Neural progenitor cell (in vitro differentiated cells): Measurements from ENCODE around the gene ZSWIM3. TPM values are rescaled to one million over a fixed set of nuclear protein-coding genes. Genes with fewer than 3 reads are reported as not detected.

Source experiments
- DNase-seq: peaks from one replicate; pipeline ENCODE4 v3.0.0-alpha.2; 2016; ENCODE audit warnings: low spot score
- H2AFZ ChIP-seq: fragments of 200-600 bp; sonication (generic); replicated peaks from 2 replicates; pipeline ENCODE4 v1.6.1; 2016; ENCODE audit warnings: antibody characterized with exemption
- H3F3A ChIP-seq: fragments of 200-600 bp; sonication (generic); 2 replicates; pipeline ENCODE4 v1.6.1; 2016; ENCODE audit warnings: antibody characterized with exemption, low read depth
- H3K27ac ChIP-seq: fragments of 200-600 bp; sonication (generic); 2 replicates; pipeline ENCODE4 v1.5.1; 2016; ENCODE audit warnings: mild to moderate bottlenecking
- H3K27me3 ChIP-seq: fragments of 200-600 bp; sonication (generic); 2 replicates; pipeline ENCODE4 v1.6.1; 2016; ENCODE audit warnings: mild to moderate bottlenecking, moderate library complexity
- H3K36me3 ChIP-seq: fragments of 200-600 bp; sonication (generic); 2 replicates; pipeline ENCODE4 v1.5.1; 2016
- H3K4me1 ChIP-seq: fragments of 200-600 bp; sonication (generic); 2 replicates; pipeline ENCODE4 v1.6.1; 2016; ENCODE audit warnings: mixed run types
- H3K4me2 ChIP-seq: fragments of 200-600 bp; sonication (generic); 2 replicates; pipeline ENCODE4 v1.6.1; 2016
- H3K4me3 ChIP-seq: fragments of 200-600 bp; sonication (generic); 2 replicates; pipeline ENCODE4 v1.5.1; 2016
- H3K79me2 ChIP-seq: fragments of 200-600 bp; sonication (generic); 2 replicates; pipeline ENCODE4 v1.6.1; 2016; ENCODE audit warnings: low read depth
- H3K9ac ChIP-seq: fragments of 200-600 bp; sonication (generic); 2 replicates; pipeline ENCODE4 v1.6.1; 2016
- H3K9me3 ChIP-seq: fragments of 200-600 bp; sonication (generic); 2 replicates; pipeline ENCODE4 v1.5.1; 2016; ENCODE audit warnings: low read depth
- H4K20me1 ChIP-seq: fragments of 200-600 bp; sonication (generic); 2 replicates; pipeline ENCODE4 v1.6.1; 2016; ENCODE audit warnings: low read depth
- H3K27ac Mint-ChIP-seq: 3 replicates; pipeline ENCODE4 v1.8.0; 2021; ENCODE audit warnings: mixed read lengths
- H3K27me3 Mint-ChIP-seq: 2 replicates; pipeline ENCODE4 v1.8.0; 2022; ENCODE audit warnings: low read depth, mild to moderate bottlenecking, inconsistent platforms, moderate library complexity, mixed read lengths; ENCODE audit not compliant: insufficient read depth
- H3K36me3 Mint-ChIP-seq: 3 replicates; pipeline ENCODE4 v1.8.0; 2021; ENCODE audit warnings: mixed read lengths
- H3K4me1 Mint-ChIP-seq: 3 replicates; pipeline ENCODE4 v1.8.0; 2021; ENCODE audit warnings: mixed read lengths
- H3K4me3 Mint-ChIP-seq: 3 replicates; pipeline ENCODE4 v1.8.0; 2021; ENCODE audit warnings: mild to moderate bottlenecking, moderate library complexity, mixed read lengths
- H3K9me3 Mint-ChIP-seq: 3 replicates; pipeline ENCODE4 v1.8.0; 2020; ENCODE audit warnings: mixed read lengths
- CTCF ChIP-seq: fragments of 200-600 bp; sonication (generic); IDR thresholded peaks from 2 replicates; pipeline ENCODE4 v1.5.1; 2017; ENCODE audit warnings: antibody characterized with exemption, mild to moderate bottlenecking
- EZH2 ChIP-seq: fragments of 200-600 bp; sonication (generic); IDR thresholded peaks from 2 replicates; pipeline ENCODE4 v1.6.1; 2017; ENCODE audit warnings: antibody characterized with exemption, mild to moderate bottlenecking, moderate library complexity
- EZH2phosphoT487 ChIP-seq: fragments of 200-600 bp; sonication (generic); IDR thresholded peaks from 2 replicates; pipeline ENCODE4 v1.6.1; 2017; ENCODE audit warnings: antibody characterized with exemption
- total RNA-seq: library from RNA; depleted of rRNA; stranded (reverse); fragments of >200 nt; gene quantifications from 2 replicates; pipeline ENCODE4 v1.2.3, GENCODE V29; 2015; ENCODE audit warnings: low replicate concordance

ZSWIM3 gene
- total RNA-seq, 1 donor from 2014 or later, result 3.7 TPM

- peak within 1 kb of the TSS; percentile 4 for H3K27ac ChIP-seq
- TF ChIP-seq EZH2 (peak; percentile 28), EZH2phosphoT487 (no peak), CTCF (no peak)
- no peaks in the 10 kb centered on the region for H3K36me3 Mint-ChIP-seq
- H3K27me3 Mint-ChIP-seq, result peaks cover 4% of the 10 kb centered on the region
- no peaks in the 10 kb centered on the region for H3K9me3 Mint-ChIP-seq
- H3K4me1 Mint-ChIP-seq, result peaks cover 27% of the 10 kb centered on the region
- no peak within 1 kb of the TSS for H3K9ac ChIP-seq
- peaks cover 10% of the 10 kb centered on the region for H3K79me2 ChIP-seq
- H2AFZ ChIP-seq, result peak within 1 kb of the TSS; percentile 85
- peak within 1 kb of the TSS; percentile 9 for H3K27ac Mint-ChIP-seq
- H3K4me3 Mint-ChIP-seq, result peak within 1 kb of the TSS; percentile 82
- H3K27me3 ChIP-seq, result no peaks in the 10 kb centered on the region
- DNase-seq, result peak; percentile 90
- H3K4me1 ChIP-seq, result peaks cover 18% of the 10 kb centered on the region
- peaks cover 31% of the 10 kb centered on the region for H3F3A ChIP-seq
- H4K20me1 ChIP-seq, result peaks cover 3% of the 10 kb centered on the region
- peak within 1 kb of the TSS; percentile 68 for H3K4me3 ChIP-seq
- H3K4me2 ChIP-seq, result peak within 1 kb of the TSS; percentile 79
- H3K9me3 ChIP-seq, result no peaks in the 10 kb centered on the region
- H3K36me3 ChIP-seq, result no peaks in the 10 kb centered on the region
Observed at GRCh38 chr20:45833030-45833882, 24.2 kb upstream of the ZSWIM3 start, which contains the start of gene SNX21. Gene SNX21 (plus strand): TSS chr20:45833799. CDS start chr20:45833920, 121 bp downstream.

GRCh38 chr20:45833883-45834796 is 23.3 kb upstream of the ZSWIM3 start:
- H3K27ac ChIP-seq, result no peak overlapping the region
- peaks cover 31% of the 10 kb centered on the region for H3F3A ChIP-seq
- H3K4me1 Mint-ChIP-seq, result peaks cover 24% of the 10 kb centered on the region
- H3K27me3 ChIP-seq, result no peaks in the 10 kb centered on the region
- no peak overlapping the region for H3K9ac ChIP-seq
- TF ChIP-seq CTCF (no peak), EZH2 (no peak), EZH2phosphoT487 (no peak)
- peak overlapping the region; percentile 68 for H3K4me3 ChIP-seq
- peaks cover 3% of the 10 kb centered on the region for H4K20me1 ChIP-seq
- peaks cover 13% of the 10 kb centered on the region for H3K4me1 ChIP-seq
- H2AFZ ChIP-seq, result peak overlapping the region; percentile 85
- H3K9me3 ChIP-seq, result no peaks in the 10 kb centered on the region
- no peaks in the 10 kb centered on the region for H3K9me3 Mint-ChIP-seq
- peaks cover 10% of the 10 kb centered on the region for H3K79me2 ChIP-seq
- peak; percentile 85 for DNase-seq
- no peaks in the 10 kb centered on the region for H3K36me3 ChIP-seq
- peak overlapping the region; percentile 79 for H3K4me2 ChIP-seq
- no peak overlapping the region for H3K27ac Mint-ChIP-seq
- H3K27me3 Mint-ChIP-seq, result peaks cover 4% of the 10 kb centered on the region
- H3K4me3 Mint-ChIP-seq, result peak overlapping the region; percentile 82
- no peaks in the 10 kb centered on the region for H3K36me3 Mint-ChIP-seq

GRCh38 chr20:45834797-45835161 is 22.6 kb upstream of the ZSWIM3 start:
- Mint-ChIP-seq H3K4me1 (peaks cover 24% of the 10 kb centered on the region), H3K4me3 (peak overlapping the region; percentile 82), H3K27ac (no peak overlapping the region), H3K9me3 (no peaks in the 10 kb centered on the region), H3K27me3 (peaks cover 4% of the 10 kb centered on the region), H3K36me3 (no peaks in the 10 kb centered on the region)
- no peak for DNase-seq
- H3K27ac ChIP-seq, result no peak overlapping the region
- H3K4me1 ChIP-seq, result peaks cover 13% of the 10 kb centered on the region
- H3K36me3 ChIP-seq, result no peaks in the 10 kb centered on the region
- no peaks in the 10 kb centered on the region for H3K27me3 ChIP-seq
- H3K9ac ChIP-seq, result no peak overlapping the region
- no peaks in the 10 kb centered on the region for H3K9me3 ChIP-seq
- H3K4me2 ChIP-seq, result peak overlapping the region; percentile 79
- no peak overlapping the region for H2AFZ ChIP-seq
- peaks cover 3% of the 10 kb centered on the region for H4K20me1 ChIP-seq
- TF ChIP-seq CTCF (no peak), EZH2phosphoT487 (no peak), EZH2 (no peak)
- H3K4me3 ChIP-seq, result peak overlapping the region; percentile 68
- H3K79me2 ChIP-seq, result peaks cover 10% of the 10 kb centered on the region
- peaks cover 31% of the 10 kb centered on the region for H3F3A ChIP-seq
